Neural cell (in vitro differentiated cells): ENCODE measurements around the gene RSPH9. TPM values are rescaled to one million over a fixed set of nuclear protein-coding genes. Genes with fewer than 3 reads are reported as not detected.

Source experiments
- H2AFZ ChIP-seq: fragments of 200-600, 300-800 bp; sonication (generic), shearing (Covaris generic); 2 replicates; pipeline ENCODE4 v1.6.0; 2014; ENCODE audit warnings: low read depth, mild to moderate bottlenecking, antibody characterized with exemption, low read length, moderate library complexity
- H3F3A ChIP-seq: fragments of 200-600 bp; shearing (Covaris generic); 2 replicates; pipeline ENCODE4 v1.6.1; 2016; ENCODE audit warnings: mild to moderate bottlenecking, moderate library complexity, mixed read lengths, antibody characterized with exemption, low read length; ENCODE audit not compliant: insufficient read depth, poor library complexity, severe bottlenecking
- H3K27ac ChIP-seq: fragments of 200-600, 300-800 bp; sonication (generic), shearing (Covaris generic); 2 replicates; pipeline ENCODE4 v1.5.1; 2014; ENCODE audit warnings: mild to moderate bottlenecking, low read length, moderate library complexity
- H3K27me3 ChIP-seq: fragments of 300-800, 200-600 bp; sonication (generic), shearing (Covaris generic); 2 replicates; pipeline ENCODE4 v1.6.0; 2014; ENCODE audit warnings: mild to moderate bottlenecking, low read depth, low read length, moderate library complexity; ENCODE audit not compliant: insufficient read depth
- H3K36me3 ChIP-seq: fragments of 300-800, 200-600 bp; sonication (generic), shearing (Covaris generic); 2 replicates; pipeline ENCODE4 v1.5.1; 2014; ENCODE audit warnings: mild to moderate bottlenecking, antibody characterized with exemption, low read length, moderate library complexity; ENCODE audit not compliant: insufficient read depth
- H3K4me2 ChIP-seq: fragments of 300-800, 200-600 bp; sonication (generic), shearing (Covaris generic); 2 replicates; pipeline ENCODE4 v1.6.0; 2014; ENCODE audit warnings: mild to moderate bottlenecking, low read length
- H3K4me3 ChIP-seq: fragments of 300-800, 200-600 bp; sonication (generic), shearing (Covaris generic); 2 replicates; pipeline ENCODE4 v1.5.1; 2014; ENCODE audit warnings: mild to moderate bottlenecking, low read length, moderate library complexity
- H3K79me2 ChIP-seq: fragments of 200-600 bp; shearing (Covaris generic); replicated peaks from 2 replicates; pipeline ENCODE4 v1.6.0; 2014; ENCODE audit warnings: mild to moderate bottlenecking, low read length, moderate library complexity; ENCODE audit not compliant: insufficient read depth
- H3K9ac ChIP-seq: fragments of 300-800, 200-600 bp; sonication (generic), shearing (Covaris generic); 2 replicates; pipeline ENCODE4 v1.6.1; 2016; ENCODE audit warnings: mild to moderate bottlenecking, low read length, mixed read lengths
- H3K9me2 ChIP-seq: fragments of 200-600 bp; shearing (Covaris generic); 2 replicates; pipeline ENCODE4 v1.6.1; 2016; ENCODE audit warnings: mild to moderate bottlenecking, low read length, mixed read lengths; ENCODE audit not compliant: insufficient read depth
- H3K9me3 ChIP-seq: fragments of 200-600, 300-800 bp; sonication (generic), shearing (Covaris generic); 2 replicates; pipeline ENCODE4 v1.6.1; 2016; ENCODE audit warnings: mild to moderate bottlenecking, mixed run types, low read length, moderate library complexity, mixed read lengths
- H4K20me1 ChIP-seq: fragments of 200-600 bp; shearing (Covaris generic); 2 replicates; pipeline ENCODE4 v1.6.1; 2016; ENCODE audit warnings: mild to moderate bottlenecking, mixed run types; ENCODE audit not compliant: insufficient read depth
- EP300 ChIP-seq: fragments of 450-650 bp; conservative IDR thresholded peaks from 2 replicates; pipeline ENCODE4 v1.6.1; 2014; ENCODE audit warnings: antibody characterized with exemption, mild to moderate bottlenecking, moderate library complexity; ENCODE audit not compliant: poor library complexity, severe bottlenecking
- EZH2 ChIP-seq: fragments of 200-600, 300-800 bp; shearing (Covaris generic), sonication (generic); IDR thresholded peaks from 2 replicates; pipeline ENCODE4 v1.6.1; 2014; ENCODE audit warnings: antibody characterized with exemption, low read length, borderline replicate concordance, mild to moderate bottlenecking; ENCODE audit not compliant: insufficient read depth, poor library complexity, severe bottlenecking
- MXI1 ChIP-seq: fragments of 450-650 bp; conservative IDR thresholded peaks from 2 replicates; pipeline ENCODE4 v1.6.1; 2014; ENCODE audit warnings: antibody characterized with exemption, mild to moderate bottlenecking; ENCODE audit not compliant: poor library complexity, severe bottlenecking
- POLR2AphosphoS5 ChIP-seq: IDR thresholded peaks from 2 replicates; pipeline ENCODE4 v1.6.1; 2012
- RAD21 ChIP-seq: fragments of 450-650 bp; conservative IDR thresholded peaks from 2 replicates; pipeline ENCODE4 v1.6.1; 2014; ENCODE audit warnings: antibody characterized with exemption, mild to moderate bottlenecking, moderate library complexity
- SMC3 ChIP-seq: fragments of 450-650 bp; conservative IDR thresholded peaks from 2 replicates; pipeline ENCODE4 v1.6.1; 2014; ENCODE audit warnings: antibody characterized with exemption, mild to moderate bottlenecking, moderate library complexity; ENCODE audit not compliant: poor library complexity
- TAF1 ChIP-seq: IDR thresholded peaks from 2 replicates; pipeline ENCODE4 v1.6.1; 2012; ENCODE audit warnings: low read depth
- polyA plus RNA-seq: library from polyadenylated mRNA; depleted of rRNA; stranded (reverse); fragments of >200 nt; gene quantifications from 2 replicates; pipeline ENCODE4 v1.2.3, GENCODE V29; 2014
- TF ChIP-seq, protein P1 (sequence below): fragments of 450-650 bp; IDR thresholded peaks from 2 replicates; pipeline ENCODE4 v1.5.1; 2014; ENCODE audit warnings: antibody characterized with exemption, mild to moderate bottlenecking, moderate library complexity; ENCODE audit not compliant: poor library complexity, severe bottlenecking
- TF ChIP-seq, protein P2 (sequence below): IDR thresholded peaks from 2 replicates; pipeline ENCODE4 v1.6.1; 2012; ENCODE audit warnings: borderline replicate concordance

Gene RSPH9
- polyA plus RNA-seq, 1 donor from 2014 or later, result 0.88 TPM

- H4K20me1 ChIP-seq, result no peaks in the 10 kb centered on the region
- H3K36me3 ChIP-seq, result no peaks in the 10 kb centered on the region
- no peaks in the 10 kb centered on the region for H3K79me2 ChIP-seq
- no peak overlapping the region for H2AFZ ChIP-seq
- H3K27me3 ChIP-seq, result no peaks in the 10 kb centered on the region
- H3F3A ChIP-seq, result no peaks in the 10 kb centered on the region
- no peak overlapping the region for H3K27ac ChIP-seq
- no peak overlapping the region for H3K4me2 ChIP-seq
- no peaks in the 10 kb centered on the region for H3K9me2 ChIP-seq
- TF ChIP-seq, protein P1, sequence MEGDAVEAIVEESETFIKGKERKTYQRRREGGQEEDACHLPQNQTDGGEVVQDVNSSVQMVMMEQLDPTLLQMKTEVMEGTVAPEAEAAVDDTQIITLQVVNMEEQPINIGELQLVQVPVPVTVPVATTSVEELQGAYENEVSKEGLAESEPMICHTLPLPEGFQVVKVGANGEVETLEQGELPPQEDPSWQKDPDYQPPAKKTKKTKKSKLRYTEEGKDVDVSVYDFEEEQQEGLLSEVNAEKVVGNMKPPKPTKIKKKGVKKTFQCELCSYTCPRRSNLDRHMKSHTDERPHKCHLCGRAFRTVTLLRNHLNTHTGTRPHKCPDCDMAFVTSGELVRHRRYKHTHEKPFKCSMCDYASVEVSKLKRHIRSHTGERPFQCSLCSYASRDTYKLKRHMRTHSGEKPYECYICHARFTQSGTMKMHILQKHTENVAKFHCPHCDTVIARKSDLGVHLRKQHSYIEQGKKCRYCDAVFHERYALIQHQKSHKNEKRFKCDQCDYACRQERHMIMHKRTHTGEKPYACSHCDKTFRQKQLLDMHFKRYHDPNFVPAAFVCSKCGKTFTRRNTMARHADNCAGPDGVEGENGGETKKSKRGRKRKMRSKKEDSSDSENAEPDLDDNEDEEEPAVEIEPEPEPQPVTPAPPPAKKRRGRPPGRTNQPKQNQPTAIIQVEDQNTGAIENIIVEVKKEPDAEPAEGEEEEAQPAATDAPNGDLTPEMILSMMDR, result no peak
- no peak for TF ChIP-seq SMC3
- no peak for TF ChIP-seq TAF1
- no peak for TF ChIP-seq EP300
- no peak for TF ChIP-seq RAD21
- no peak for TF ChIP-seq MXI1
- TF ChIP-seq EZH2, result no peak
- TF ChIP-seq, protein P2, sequence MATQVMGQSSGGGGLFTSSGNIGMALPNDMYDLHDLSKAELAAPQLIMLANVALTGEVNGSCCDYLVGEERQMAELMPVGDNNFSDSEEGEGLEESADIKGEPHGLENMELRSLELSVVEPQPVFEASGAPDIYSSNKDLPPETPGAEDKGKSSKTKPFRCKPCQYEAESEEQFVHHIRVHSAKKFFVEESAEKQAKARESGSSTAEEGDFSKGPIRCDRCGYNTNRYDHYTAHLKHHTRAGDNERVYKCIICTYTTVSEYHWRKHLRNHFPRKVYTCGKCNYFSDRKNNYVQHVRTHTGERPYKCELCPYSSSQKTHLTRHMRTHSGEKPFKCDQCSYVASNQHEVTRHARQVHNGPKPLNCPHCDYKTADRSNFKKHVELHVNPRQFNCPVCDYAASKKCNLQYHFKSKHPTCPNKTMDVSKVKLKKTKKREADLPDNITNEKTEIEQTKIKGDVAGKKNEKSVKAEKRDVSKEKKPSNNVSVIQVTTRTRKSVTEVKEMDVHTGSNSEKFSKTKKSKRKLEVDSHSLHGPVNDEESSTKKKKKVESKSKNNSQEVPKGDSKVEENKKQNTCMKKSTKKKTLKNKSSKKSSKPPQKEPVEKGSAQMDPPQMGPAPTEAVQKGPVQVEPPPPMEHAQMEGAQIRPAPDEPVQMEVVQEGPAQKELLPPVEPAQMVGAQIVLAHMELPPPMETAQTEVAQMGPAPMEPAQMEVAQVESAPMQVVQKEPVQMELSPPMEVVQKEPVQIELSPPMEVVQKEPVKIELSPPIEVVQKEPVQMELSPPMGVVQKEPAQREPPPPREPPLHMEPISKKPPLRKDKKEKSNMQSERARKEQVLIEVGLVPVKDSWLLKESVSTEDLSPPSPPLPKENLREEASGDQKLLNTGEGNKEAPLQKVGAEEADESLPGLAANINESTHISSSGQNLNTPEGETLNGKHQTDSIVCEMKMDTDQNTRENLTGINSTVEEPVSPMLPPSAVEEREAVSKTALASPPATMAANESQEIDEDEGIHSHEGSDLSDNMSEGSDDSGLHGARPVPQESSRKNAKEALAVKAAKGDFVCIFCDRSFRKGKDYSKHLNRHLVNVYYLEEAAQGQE, result no peak
- no peak for TF ChIP-seq POLR2AphosphoS5
- H3K9me3 ChIP-seq, result no peaks in the 10 kb centered on the region
- no peak overlapping the region for H3K9ac ChIP-seq
- H3K4me3 ChIP-seq, result no peak overlapping the region
Observed at GRCh38 chr6:43673444-43674084, 28.7 kb downstream of the RSPH9 start.

DNA sequence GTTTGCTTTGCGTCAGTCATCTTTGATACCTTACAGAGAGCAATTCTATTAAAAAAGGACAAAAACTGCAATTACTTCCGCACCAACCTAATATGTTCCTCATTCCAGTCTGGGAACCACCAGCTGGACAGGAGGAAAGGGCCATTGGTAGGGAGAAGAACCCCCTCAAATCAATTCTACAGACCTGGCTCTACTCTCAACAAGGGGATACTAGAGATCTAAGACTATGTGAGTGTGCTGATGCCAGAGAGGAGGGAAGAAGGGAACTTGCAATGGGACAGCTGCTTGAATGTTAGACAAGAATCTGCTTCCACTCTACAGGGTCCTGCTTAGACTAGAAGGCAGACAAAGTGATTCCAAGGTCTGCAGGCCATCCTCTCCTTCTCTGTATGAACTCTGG, 29.5 kb downstream of the RSPH9 start:
- Histone ChIP-seq H4K20me1 (no peaks in the 10 kb centered on the region), H3K9ac (no peak overlapping the region), H2AFZ (no peak overlapping the region), H3K4me2 (no peak overlapping the region), H3K79me2 (no peaks in the 10 kb centered on the region), H3K9me2 (no peaks in the 10 kb centered on the region), H3F3A (no peaks in the 10 kb centered on the region), H3K9me3 (no peaks in the 10 kb centered on the region), H3K4me3 (no peak overlapping the region), H3K36me3 (no peaks in the 10 kb centered on the region), H3K27ac (no peak overlapping the region), H3K27me3 (no peaks in the 10 kb centered on the region)
- TF ChIP-seq, protein P2, result no peak
- TF ChIP-seq MXI1 (no peak), SMC3 (no peak), EP300 (no peak), POLR2AphosphoS5 (no peak), TAF1 (no peak), EZH2 (no peak), RAD21 (no peak)
- TF ChIP-seq, protein P1, result no peak
